Measurements from ENCODE around the gene MUS81.

MUS81 gene

GRCh38 chr11:65834202-65834601 is 26.0 kb upstream of the MUS81 start:
- Histone ChIP-seq H3K4me2 (ENCODE audit: low read length) (peak overlapping the region; percentile 73), H3F3A (ENCODE audit: control insufficient read depth, insufficient read depth) (peaks cover 9% of the 10 kb centered on the region), H3K27ac (ENCODE audit: low read depth, low read length) (no peak overlapping the region), H3K79me2 (ENCODE audit: control insufficient read depth, low read length) (no peaks in the 10 kb centered on the region), H3K9me3 (ENCODE audit: control insufficient read depth, insufficient read depth, low read length) (no peaks in the 10 kb centered on the region), H3K9me2 (replicated peaks; ENCODE audit: control insufficient read depth, low read length) (no peaks in the 10 kb centered on the region), H3K27me3 (ENCODE audit: control insufficient read depth, low read length) (peaks cover 15% of the 10 kb centered on the region; the same call in 1 of the 2 replicates), H3K36me3 (ENCODE audit: control insufficient read depth, low read length) (no peaks in the 10 kb centered on the region), H3K4me1 (ENCODE audit: control insufficient read depth, low read length) (peaks cover 16% of the 10 kb centered on the region), H4K20me1 (ENCODE audit: control insufficient read depth, insufficient read depth, low read depth, low read length) (no peaks in the 10 kb centered on the region), H3K4me3 (ENCODE audit: low read length) (peak overlapping the region; percentile 63)
- TF ChIP-seq CTCF (IDR thresholded peaks at IDR 0.05; ENCODE audit: low read depth, low read length, poor library complexity, severe bottlenecking) (no peak), EZH2phosphoT487 (IDR thresholded peaks at IDR 0.05; ENCODE audit: borderline replicate concordance, low read length) (no peak)

GRCh38 chr11:65842144-65842543 is 18.1 kb upstream of the MUS81 start:
- Histone ChIP-seq H3K79me2 (ENCODE audit: control insufficient read depth, low read length) (no peaks in the 10 kb centered on the region), H3K9me3 (ENCODE audit: control insufficient read depth, insufficient read depth, low read length) (no peaks in the 10 kb centered on the region), H3K27me3 (ENCODE audit: control insufficient read depth, low read length) (no peaks in the 10 kb centered on the region), H3K27ac (ENCODE audit: low read depth, low read length) (no peak overlapping the region), H3K4me3 (ENCODE audit: low read length) (no peak overlapping the region), H4K20me1 (ENCODE audit: control insufficient read depth, insufficient read depth, low read depth, low read length) (no peaks in the 10 kb centered on the region), H3K9me2 (replicated peaks; ENCODE audit: control insufficient read depth, low read length) (no peaks in the 10 kb centered on the region), H3K4me2 (ENCODE audit: low read length) (no peak overlapping the region), H3K36me3 (ENCODE audit: control insufficient read depth, low read length) (no peaks in the 10 kb centered on the region), H3K4me1 (ENCODE audit: control insufficient read depth, low read length) (no peaks in the 10 kb centered on the region), H3F3A (ENCODE audit: control insufficient read depth, insufficient read depth) (no peaks in the 10 kb centered on the region)
- TF ChIP-seq EZH2phosphoT487 (IDR thresholded peaks at IDR 0.05; ENCODE audit: borderline replicate concordance, low read length) (no peak), CTCF (IDR thresholded peaks at IDR 0.05; ENCODE audit: low read depth, low read length, poor library complexity, severe bottlenecking) (no peak)

- Histone ChIP-seq H3F3A (ENCODE audit: control insufficient read depth, insufficient read depth) (no peaks in the 10 kb centered on the region), H3K79me2 (ENCODE audit: control insufficient read depth, low read length) (no peaks in the 10 kb centered on the region), H3K4me3 (ENCODE audit: low read length) (no peak overlapping the region), H3K4me2 (ENCODE audit: low read length) (no peak overlapping the region), H3K27me3 (ENCODE audit: control insufficient read depth, low read length) (no peaks in the 10 kb centered on the region), H3K9me3 (ENCODE audit: control insufficient read depth, insufficient read depth, low read length) (no peaks in the 10 kb centered on the region), H3K27ac (ENCODE audit: low read depth, low read length) (no peak overlapping the region), H3K4me1 (ENCODE audit: control insufficient read depth, low read length) (no peaks in the 10 kb centered on the region), H3K36me3 (ENCODE audit: control insufficient read depth, low read length) (no peaks in the 10 kb centered on the region), H4K20me1 (ENCODE audit: control insufficient read depth, insufficient read depth, low read depth, low read length) (no peaks in the 10 kb centered on the region), H3K9me2 (replicated peaks; ENCODE audit: control insufficient read depth, low read length) (no peaks in the 10 kb centered on the region)
- no peak for TF ChIP-seq EZH2phosphoT487 (IDR thresholded peaks at IDR 0.05; ENCODE audit: borderline replicate concordance, low read length)
Observed at GRCh38 chr11:65843811-65844210, 16.4 kb upstream of the MUS81 start.

GRCh38 chr11:65844231-65844872 is 15.9 kb upstream of the MUS81 start:
- no peaks in the 10 kb centered on the region for H3K4me1 ChIP-seq (ENCODE audit: control insufficient read depth, low read length)
- no peak overlapping the region for H3K27ac ChIP-seq (ENCODE audit: low read depth, low read length)
- H3K9me3 ChIP-seq (ENCODE audit: control insufficient read depth, insufficient read depth, low read length): no peaks in the 10 kb centered on the region
- TF ChIP-seq CTCF (IDR thresholded peaks at IDR 0.05; ENCODE audit: low read depth, low read length, poor library complexity, severe bottlenecking) (no peak), EZH2phosphoT487 (IDR thresholded peaks at IDR 0.05; ENCODE audit: borderline replicate concordance, low read length) (no peak)
- H3K27me3 ChIP-seq (ENCODE audit: control insufficient read depth, low read length): 0 out of 2 replicates have a peak, but pooled peaks cover 2% of the 10 kb centered on the region
- H3K9me2 ChIP-seq (replicated peaks; ENCODE audit: control insufficient read depth, low read length): no peaks in the 10 kb centered on the region
- no peaks in the 10 kb centered on the region for H3K79me2 ChIP-seq (ENCODE audit: control insufficient read depth, low read length)
- no peak overlapping the region for H3K4me3 ChIP-seq (ENCODE audit: low read length)
- no peaks in the 10 kb centered on the region for H4K20me1 ChIP-seq (ENCODE audit: control insufficient read depth, insufficient read depth, low read depth, low read length)
- H3K4me2 ChIP-seq (ENCODE audit: low read length): no peak overlapping the region
- H3K36me3 ChIP-seq (ENCODE audit: control insufficient read depth, low read length): no peaks in the 10 kb centered on the region
- 0 out of 2 replicates have a peak, but pooled peaks cover 3% of the 10 kb centered on the region for H3F3A ChIP-seq (ENCODE audit: control insufficient read depth, insufficient read depth)

All from DOHH2 (cell line).